ENCODE results near the gene FPGS.

GRCh38 chr9:127858041-127858512, 55.4 kb downstream of the FPGS start:
- no peak for TF ChIP-seq CTCF (IDR thresholded peaks at IDR 0.05)
- TF ChIP-seq EZH2 (IDR thresholded peaks at IDR 0.05): no peak
